HepG2 (cell line): ENCODE data around the gene LUC7L. TPM values are rescaled to one million over a fixed set of nuclear protein-coding genes. Genes with fewer than 3 reads are reported as not detected.

ENCODE experiments used
- AKNA ChIP-seq: sonication (generic); formaldehyde crosslinking; IDR thresholded peaks from 2 replicates; pipeline ENCODE4 v1.4.0; 2020; ENCODE audit warnings: missing genetic modification reagents, borderline replicate concordance
- BCL6 ChIP-seq: IDR thresholded peaks from 2 replicates; pipeline ENCODE4 v1.6.1; 2016; ENCODE audit warnings: missing genetic modification reagents, missing compliant biosample characterization
- CREB3 ChIP-seq: sonication (generic); formaldehyde crosslinking; IDR thresholded peaks from 2 replicates; pipeline ENCODE4 v1.5.0; 2020; ENCODE audit warnings: missing genetic modification reagents
- CTCF ChIP-seq: sonication (generic); formaldehyde crosslinking; IDR thresholded peaks from 2 replicates; pipeline ENCODE4 v1.5.0; 2020; ENCODE audit warnings: mild to moderate bottlenecking, missing genetic modification reagents, moderate library complexity
- HOXA3 ChIP-seq: sonication (generic); formaldehyde crosslinking; IDR thresholded peaks from 2 replicates; pipeline ENCODE4 v1.5.0; 2020; ENCODE audit warnings: missing genetic modification reagents
- NFAT5 ChIP-seq: sonication (generic); formaldehyde crosslinking; IDR thresholded peaks from 2 replicates; pipeline ENCODE4 v1.4.0; 2020; ENCODE audit warnings: missing genetic modification reagents
- NR3C1 ChIP-seq: sonication (generic); formaldehyde crosslinking; IDR thresholded peaks from 2 replicates; pipeline ENCODE4 v1.4.0; 2020; ENCODE audit warnings: missing genetic modification reagents
- PHF20 ChIP-seq: sonication (generic); formaldehyde crosslinking; IDR thresholded peaks from 2 replicates; pipeline ENCODE4 v1.5.0; 2020; ENCODE audit warnings: mild to moderate bottlenecking, missing genetic modification reagents
- RCOR2 ChIP-seq: IDR thresholded peaks from 2 replicates; pipeline ENCODE4 v1.6.1; 2016; ENCODE audit warnings: missing biosample characterization, missing genetic modification reagents
- SIX1 ChIP-seq: sonication (generic); formaldehyde crosslinking; IDR thresholded peaks from 2 replicates; pipeline ENCODE4 v1.4.0; 2020; ENCODE audit warnings: missing genetic modification reagents, borderline replicate concordance
- THYN1 ChIP-seq: sonication (generic); formaldehyde crosslinking; IDR thresholded peaks from 2 replicates; pipeline ENCODE4 v1.8.1; 2023; ENCODE audit warnings: low read depth, mild to moderate bottlenecking, moderate library complexity, missing genetic modification reagents, borderline replicate concordance
- ZMYM3 ChIP-seq: sonication (generic); formaldehyde crosslinking; IDR thresholded peaks from 2 replicates; pipeline ENCODE4 v1.5.1; 2020; ENCODE audit warnings: mild to moderate bottlenecking, missing genetic modification reagents
- ZNF280B ChIP-seq: sonication (generic); formaldehyde crosslinking; IDR thresholded peaks from 2 replicates; pipeline ENCODE4 v1.5.0; 2020; ENCODE audit warnings: missing genetic modification reagents, mild to moderate bottlenecking, borderline replicate concordance
- polyA plus RNA-seq, 8 experiments: library from polyadenylated mRNA; depleted of rRNA in 3 of 8; stranded (reverse) in 7 of 8; unstranded in 1 of 8; fragments of >200 nt; fragmentation: Illumina TruSeq in 4 of 8; extraction: Trizol in 4 of 8; gene quantifications; 2 replicates each; pipeline versions ENCODE4 v1.2.1 to v1.2.3, GENCODE V29; 2011 to 2016; ENCODE audit warnings: low read depth in 4 of 8, missing spikeins in 1 of 8, mixed read lengths in 1 of 8; ENCODE audit not compliant: insufficient read depth in 1 of 8
- total RNA-seq, 5 experiments: library from RNA; depleted of rRNA; stranded (reverse); fragments of >200 nt; fragmentation: Illumina TruSeq; extraction: Trizol; gene quantifications; 2 replicates each; pipeline ENCODE4 v1.2.3, GENCODE V29; 2016; ENCODE audit warnings: low read depth in 1 of 5

The LUC7L gene
- total and polyA plus RNA-seq, 2 of the 13 experiments (the other 11 are each of a cell fraction or from before 2014, with no cell fraction given): 48.7 to 56.9 TPM

GRCh38 chr16:234468-235305 lies 5.4 kb upstream of the LUC7L start, which contains the start of gene FAM234A (continued):
- TF ChIP-seq NR3C1 (CRISPR knock-in tag) (no peak), AKNA (CRISPR knock-in tag) (no peak), THYN1 (CRISPR knock-in tag) (no peak), PHF20 (CRISPR knock-in tag) (peak; percentile 64; the same call in 1 of the 2 replicates), BCL6 (CRISPR knock-in tag) (0 out of 2 replicates have a peak, but pooled peaks have one; percentile 1), CREB3 (CRISPR knock-in tag) (no peak), ZNF280B (no peak; the same call in 1 of the 2 replicates), ZMYM3 (CRISPR knock-in tag) (no peak; the same call in none of the 2 replicates), CTCF (CRISPR knock-in tag) (peak; percentile 55), HOXA3 (peak; percentile 92; the same call in 1 of the 2 replicates), NFAT5 (no peak), RCOR2 (CRISPR knock-in tag) (no peak), SIX1 (no peak)
